ENCODE measurements around the gene ALX4.

ALX4 gene

DNA sequence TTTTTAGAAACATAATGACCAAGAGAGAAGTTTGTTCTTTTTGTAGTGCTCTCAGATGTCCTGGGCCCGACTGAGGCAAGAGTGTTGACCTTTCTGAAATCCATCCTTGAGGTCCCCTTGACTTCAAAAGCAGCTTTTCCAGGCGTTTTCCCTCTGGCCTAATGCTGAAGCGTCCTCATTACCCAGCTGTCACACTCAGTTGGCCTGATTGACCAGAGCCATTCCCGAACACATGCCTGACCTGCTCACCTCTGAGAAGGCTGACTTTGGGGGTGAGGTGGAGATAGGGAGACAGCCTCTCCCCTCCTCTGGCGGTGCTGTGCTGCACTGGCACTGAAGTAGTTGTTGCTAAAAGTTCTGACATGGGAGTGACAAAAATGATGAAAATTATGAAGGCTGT lies 66.9 kb downstream of the ALX4 start:
- Histone ChIP-seq H3K27ac (no peak overlapping the region), H3K4me1 (ENCODE audit: control insufficient read depth in 1 of 2, insufficient read depth in 1 of 2, low read depth in 1 of 2, low read length in 1 of 2) (no peaks in the 10 kb centered on the region), H3K36me3 (peaks cover 7% of the 10 kb centered on the region), H3K9me3 (no peaks in the 10 kb centered on the region), H3K4me3 (ENCODE audit: low read depth in 1 of 2, low read length in 1 of 2) (no peak overlapping the region), H3K27me3 (no peaks in the 10 kb centered on the region)
- TF ChIP-seq, protein P1, sequence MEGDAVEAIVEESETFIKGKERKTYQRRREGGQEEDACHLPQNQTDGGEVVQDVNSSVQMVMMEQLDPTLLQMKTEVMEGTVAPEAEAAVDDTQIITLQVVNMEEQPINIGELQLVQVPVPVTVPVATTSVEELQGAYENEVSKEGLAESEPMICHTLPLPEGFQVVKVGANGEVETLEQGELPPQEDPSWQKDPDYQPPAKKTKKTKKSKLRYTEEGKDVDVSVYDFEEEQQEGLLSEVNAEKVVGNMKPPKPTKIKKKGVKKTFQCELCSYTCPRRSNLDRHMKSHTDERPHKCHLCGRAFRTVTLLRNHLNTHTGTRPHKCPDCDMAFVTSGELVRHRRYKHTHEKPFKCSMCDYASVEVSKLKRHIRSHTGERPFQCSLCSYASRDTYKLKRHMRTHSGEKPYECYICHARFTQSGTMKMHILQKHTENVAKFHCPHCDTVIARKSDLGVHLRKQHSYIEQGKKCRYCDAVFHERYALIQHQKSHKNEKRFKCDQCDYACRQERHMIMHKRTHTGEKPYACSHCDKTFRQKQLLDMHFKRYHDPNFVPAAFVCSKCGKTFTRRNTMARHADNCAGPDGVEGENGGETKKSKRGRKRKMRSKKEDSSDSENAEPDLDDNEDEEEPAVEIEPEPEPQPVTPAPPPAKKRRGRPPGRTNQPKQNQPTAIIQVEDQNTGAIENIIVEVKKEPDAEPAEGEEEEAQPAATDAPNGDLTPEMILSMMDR (IDR thresholded peaks at IDR 0.05): no peak

DNA sequence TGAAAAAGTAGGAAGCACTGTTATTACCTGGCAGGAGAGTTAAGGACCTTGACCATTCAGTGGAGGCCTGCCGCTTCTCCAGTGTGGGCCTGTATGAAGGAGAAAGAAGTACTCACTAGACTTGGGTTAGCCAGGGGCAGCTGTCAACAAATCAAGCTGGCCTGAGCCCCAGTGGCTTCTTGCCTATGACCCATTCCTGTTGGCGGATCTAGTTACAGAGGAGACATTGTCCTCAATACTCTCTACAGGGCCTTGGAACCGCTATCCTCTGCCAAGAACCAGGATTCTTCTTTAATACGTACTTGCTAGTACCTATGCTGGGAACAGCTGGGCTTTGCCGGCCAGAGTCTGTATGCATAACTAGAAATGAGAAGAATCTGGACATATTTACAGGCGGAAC lies 68.1 kb downstream of the ALX4 start:
- TF ChIP-seq, protein P1 (IDR thresholded peaks at IDR 0.05): no peak
- H3K9me3 ChIP-seq: no peaks in the 10 kb centered on the region
- H3K27me3 ChIP-seq: no peaks in the 10 kb centered on the region
- no peak overlapping the region for H3K27ac ChIP-seq
- no peaks in the 10 kb centered on the region for H3K4me1 ChIP-seq (ENCODE audit: control insufficient read depth in 1 of 2, insufficient read depth in 1 of 2, low read depth in 1 of 2, low read length in 1 of 2)
- no peak overlapping the region for H3K4me3 ChIP-seq (ENCODE audit: low read depth in 1 of 2, low read length in 1 of 2)
- peaks cover 9% of the 10 kb centered on the region for H3K36me3 ChIP-seq

DNA sequence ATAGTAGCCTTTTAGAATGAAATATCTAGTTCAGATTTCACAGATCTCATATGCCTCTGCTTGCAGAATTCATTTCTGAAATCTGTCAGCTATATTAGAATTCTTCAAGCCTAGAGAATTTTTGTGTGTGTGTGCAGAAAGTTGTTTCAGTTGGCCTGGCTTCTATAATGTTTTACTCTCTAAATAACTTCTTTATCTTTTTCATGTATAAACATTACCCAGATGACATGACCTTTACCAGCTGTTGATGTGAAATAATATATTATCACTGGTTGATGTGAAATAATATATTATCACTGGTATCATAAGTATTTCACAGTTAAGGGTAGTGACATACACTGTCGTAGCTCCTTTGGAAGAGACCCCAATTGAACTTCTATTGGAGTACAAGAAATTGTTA lies 72.8 kb downstream of the ALX4 start:
- peaks cover 10% of the 10 kb centered on the region for H3K36me3 ChIP-seq
- H3K4me3 ChIP-seq (ENCODE audit: low read depth in 1 of 2, low read length in 1 of 2): no peak overlapping the region
- no peaks in the 10 kb centered on the region for H3K9me3 ChIP-seq
- TF ChIP-seq, protein P1 (IDR thresholded peaks at IDR 0.05): no peak
- H3K4me1 ChIP-seq (ENCODE audit: control insufficient read depth in 1 of 2, insufficient read depth in 1 of 2, low read depth in 1 of 2, low read length in 1 of 2): no peaks in the 10 kb centered on the region
- no peaks in the 10 kb centered on the region for H3K27me3 ChIP-seq
- no peak overlapping the region for H3K27ac ChIP-seq

DNA sequence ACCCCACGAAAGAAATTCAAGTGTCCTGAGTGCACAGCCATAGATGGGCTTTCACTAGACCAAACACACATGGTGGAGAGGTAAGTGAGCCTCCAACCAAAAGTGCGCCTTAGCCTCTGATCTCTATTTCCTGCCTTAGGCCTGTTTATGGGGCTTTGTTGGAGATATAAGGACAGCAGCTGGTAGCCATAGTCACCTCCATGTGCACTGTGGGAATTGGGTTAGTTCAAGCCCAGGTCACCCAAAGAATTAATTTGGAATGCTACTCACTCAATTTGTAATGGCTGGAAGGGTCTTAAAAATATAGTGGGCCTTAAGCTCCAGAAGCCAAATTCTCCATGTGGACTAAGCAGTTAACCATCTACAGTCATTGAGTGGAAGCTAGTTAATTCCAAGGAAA lies 73.6 kb downstream of the ALX4 start:
- Histone ChIP-seq H3K36me3 (peaks cover 10% of the 10 kb centered on the region), H3K27ac (no peak overlapping the region), H3K9me3 (no peaks in the 10 kb centered on the region), H3K4me3 (ENCODE audit: low read depth in 1 of 2, low read length in 1 of 2) (no peak overlapping the region), H3K4me1 (ENCODE audit: control insufficient read depth in 1 of 2, insufficient read depth in 1 of 2, low read depth in 1 of 2, low read length in 1 of 2) (no peaks in the 10 kb centered on the region), H3K27me3 (no peaks in the 10 kb centered on the region)
- TF ChIP-seq, protein P1 (IDR thresholded peaks at IDR 0.05): no peak

DNA sequence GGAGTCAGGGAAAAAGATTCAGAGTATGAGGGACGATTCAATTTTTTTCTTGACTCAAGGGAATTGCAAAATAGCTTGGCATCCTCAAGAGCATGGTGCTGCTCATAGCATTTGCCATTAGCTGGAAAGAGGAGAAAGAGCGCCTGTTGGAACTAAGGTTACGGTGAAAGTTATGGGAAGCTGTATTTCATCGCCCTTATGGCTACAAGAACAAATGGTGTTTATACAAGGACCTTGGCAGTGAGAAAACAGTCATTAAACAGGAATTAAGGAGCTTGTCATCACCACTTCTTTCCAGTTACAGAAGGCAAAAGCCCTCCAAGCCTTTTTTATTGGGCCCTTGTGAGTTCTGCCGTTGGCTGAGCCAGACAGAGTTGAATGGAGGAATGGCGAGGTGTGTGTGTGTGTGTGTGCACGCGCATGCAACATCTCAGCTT lies 74.2 kb downstream of the ALX4 start:
- H3K4me3 ChIP-seq (ENCODE audit: low read depth in 1 of 2, low read length in 1 of 2): no peak overlapping the region
- TF ChIP-seq, protein P1 (IDR thresholded peaks at IDR 0.05): no peak
- H3K36me3 ChIP-seq: peaks cover 10% of the 10 kb centered on the region
- no peaks in the 10 kb centered on the region for H3K27me3 ChIP-seq
- no peak overlapping the region for H3K27ac ChIP-seq
- H3K9me3 ChIP-seq: no peaks in the 10 kb centered on the region
- no peaks in the 10 kb centered on the region for H3K4me1 ChIP-seq (ENCODE audit: control insufficient read depth in 1 of 2, insufficient read depth in 1 of 2, low read depth in 1 of 2, low read length in 1 of 2)

DNA sequence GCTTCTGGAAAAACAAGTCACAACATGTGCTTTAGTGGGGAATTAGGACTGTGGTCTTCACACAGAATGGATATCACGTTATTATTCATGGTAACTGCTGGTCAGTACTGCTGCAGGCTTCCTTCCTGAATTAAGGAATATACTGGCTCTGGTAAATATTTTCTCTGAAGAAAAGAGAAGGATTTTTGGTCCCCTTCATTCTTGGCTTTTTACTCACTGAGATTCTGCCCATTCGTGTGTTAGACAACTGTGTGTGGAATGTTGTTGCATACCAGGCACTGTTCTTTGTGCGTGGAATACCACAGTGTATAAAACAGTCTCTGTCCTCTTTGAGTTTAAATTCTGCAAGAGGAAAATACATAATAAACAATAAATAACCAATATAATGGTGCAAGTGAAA lies 80.3 kb downstream of the ALX4 start:
- H3K4me3 ChIP-seq (ENCODE audit: low read depth in 1 of 2, low read length in 1 of 2): no peak overlapping the region
- no peaks in the 10 kb centered on the region for H3K9me3 ChIP-seq
- no peaks in the 10 kb centered on the region for H3K36me3 ChIP-seq
- TF ChIP-seq, protein P1 (IDR thresholded peaks at IDR 0.05): no peak
- H3K27ac ChIP-seq: no peak overlapping the region
- H3K27me3 ChIP-seq: no peaks in the 10 kb centered on the region
- peaks cover 12 to 16% of the 10 kb centered on the region in 2 experiments for H3K4me1 ChIP-seq (ENCODE audit: control insufficient read depth in 1 of 2, insufficient read depth in 1 of 2, low read depth in 1 of 2, low read length in 1 of 2)
